Activated CD4-positive, alpha-beta T cell treated with anti-CD3 and anti-CD28 coated beads for 36 hours (primary cell): ENCODE data around the gene TCF25. TPM values are rescaled to one million over a fixed set of nuclear protein-coding genes. Genes with fewer than 3 reads are reported as not detected.
A peak's percentile ranks its signal among the peaks of the same experiment; 100 is the strongest.
"Not testable (repeated sequence)": the region's sequence is repeated elsewhere in the genome, so short reads cannot be mapped to it uniquely, and the experiment has no call there.

Source experiments
- ATAC-seq: fragments of 200-7000 bp; cut with Tn5 transposase; one replicate; pipeline ENCODE4 v1.10.0; 2021; ENCODE audit warnings: mild to moderate bottlenecking, moderate library complexity
- CTCF ChIA-PET: fragments of 350-600 bp; sonication (Branson Sonifier 250); formaldehyde crosslinking; loops from one replicate; lab custom pipeline; 2021; ENCODE audit warnings: antibody characterized with exemption; lab: Charles Lee
- POLR2A ChIA-PET: fragments of 350-600 bp; sonication (Branson Sonifier 250); formaldehyde crosslinking; loops from one replicate; lab custom pipeline; 2021; ENCODE audit warnings: antibody characterized with exemption, inconsistent platforms; lab: Charles Lee
- DNase-seq: peaks from one replicate; pipeline ENCODE4 v3.0.0-alpha.2; 2020
- H3K27ac Mint-ChIP-seq: one replicate; pipeline ENCODE4 v1.8.0; 2021; ENCODE audit warnings: mixed read lengths
- H3K27me3 Mint-ChIP-seq: one replicate; pipeline ENCODE4 v1.8.0; 2021; ENCODE audit warnings: mixed read lengths
- H3K36me3 Mint-ChIP-seq: one replicate; pipeline ENCODE4 v1.8.0; 2021; ENCODE audit warnings: low read depth, mixed read lengths
- H3K4me1 Mint-ChIP-seq: one replicate; pipeline ENCODE4 v1.8.0; 2021; ENCODE audit warnings: mixed read lengths
- H3K4me3 Mint-ChIP-seq: one replicate; pipeline ENCODE4 v1.8.0; 2021; ENCODE audit warnings: mild to moderate bottlenecking, moderate library complexity, mixed read lengths
- H3K9me3 Mint-ChIP-seq: one replicate; pipeline ENCODE4 v1.8.0; 2021; ENCODE audit warnings: low read depth, mixed read lengths
- intact Hi-C, 2 experiments: fragments of 100-400 bp; cut with DNase I in 1 of 2; cut with micrococcal nuclease in 1 of 2; formaldehyde crosslinking; loops; one replicate each; pipeline versions ENCODE4 v1.14.2 to v1.15.1; 2022 to 2024; cut with DNase I, micrococcal nuclease
- total RNA-seq, 2 experiments: library from RNA; stranded (reverse); gene quantifications; one replicate each; pipeline ENCODE4 v1.2.3, GENCODE V29; 2021

TCF25 gene
- total RNA-seq, 2 experiments from 2014 or later, result 122 to 133 TPM

- POLR2A ChIA-PET, result interaction anchor here (0.6 kb wide), 1 partner anchor 90 kb away, joined by 3 read pairs; no protein-coding TSS in a partner anchor
- no peak overlapping the region for H3K27ac Mint-ChIP-seq
- H3K4me1 Mint-ChIP-seq, result peaks cover 39% of the 10 kb centered on the region
- no peak for ATAC-seq
- H3K36me3 Mint-ChIP-seq, result no peaks in the 10 kb centered on the region
- H3K4me3 Mint-ChIP-seq, result no peak overlapping the region
- intact Hi-C loops, result loop anchor here (2.0 to 10.0 kb wide), 4 partner anchors 49 to 1469 kb away; partner anchors contain the start of genes PRDM7 (in 1 of the 2), SPIRE2 (in 1 of the 2) and ZFPM1 (in 1 of the 2)
- H3K9me3 Mint-ChIP-seq, result no peaks in the 10 kb centered on the region
- CTCF ChIA-PET, result interaction anchor here (0.6 to 1.2 kb wide), 4 partner anchors 17 to 147 kb away, joined by 3 to 4 read pairs (median 3); no protein-coding TSS in a partner anchor
- peaks cover 36% of the 10 kb centered on the region for H3K27me3 Mint-ChIP-seq
- no peak for DNase-seq
Observed at GRCh38 chr16:89923640-89924296, 50.4 kb downstream of the TCF25 start.

- intact Hi-C loops, result loop anchor here (2.0 to 10.0 kb wide), 3 partner anchors 100 to 1470 kb away; partner anchors contain the start of genes PRDM7 (in 1 of the 2), SPIRE2 (in 1 of the 2) and ZFPM1 (in 1 of the 2)
- ATAC-seq, result no peak
Observed at GRCh38 chr16:89924297-89924924, 51.0 kb downstream of the TCF25 start.

GRCh38 chr16:89924925-89925307 is 51.5 kb downstream of the TCF25 start:
- CTCF ChIA-PET, result interaction anchor here (1.0 kb wide), 1 partner anchor 50 kb away, joined by 3 read pairs; no protein-coding TSS in a partner anchor
- Mint-ChIP-seq H3K4me1 (peaks cover 30% of the 10 kb centered on the region), H3K27ac (no peak overlapping the region), H3K4me3 (no peak overlapping the region), H3K36me3 (no peaks in the 10 kb centered on the region), H3K27me3 (peaks cover 28% of the 10 kb centered on the region), H3K9me3 (no peaks in the 10 kb centered on the region)
- POLR2A ChIA-PET, result no interaction called here
- ATAC-seq (no peak), DNase-seq (no peak)
- intact Hi-C loops, result loop anchor here (2.0 to 10.0 kb wide), 3 partner anchors 100 to 1470 kb away; partner anchors contain the start of genes PRDM7 (in 1 of the 2), SPIRE2 (in 1 of the 2) and ZFPM1 (in 1 of the 2)

More at GRCh38 chr16:89924297-89924924, 51.0 kb downstream of the TCF25 start:
- CTCF ChIA-PET, result interaction anchor here (0.6 to 1.0 kb wide), 2 partner anchors 50 to 148 kb away, joined by 3 to 4 read pairs; no protein-coding TSS in a partner anchor
- Mint-ChIP-seq H3K4me3 (no peak overlapping the region), H3K9me3 (no peaks in the 10 kb centered on the region), H3K27ac (no peak overlapping the region), H3K27me3 (peaks cover 32% of the 10 kb centered on the region), H3K36me3 (no peaks in the 10 kb centered on the region), H3K4me1 (peaks cover 36% of the 10 kb centered on the region)
- POLR2A ChIA-PET, result interaction anchor here (0.6 kb wide), 1 partner anchor 90 kb away, joined by 3 read pairs; no protein-coding TSS in a partner anchor
- peak; percentile 68 for DNase-seq

GRCh38 chr16:89925596-89926079 is 52.2 kb downstream of the TCF25 start:
- Mint-ChIP-seq H3K36me3 (no peaks in the 10 kb centered on the region), H3K27ac (no peak overlapping the region), H3K4me1 (peaks cover 24% of the 10 kb centered on the region), H3K9me3 (no peaks in the 10 kb centered on the region), H3K4me3 (no peak overlapping the region), H3K27me3 (peaks cover 26% of the 10 kb centered on the region)
- DNase-seq, result no peak
- intact Hi-C loops, result loop anchor here (1.0 to 10.0 kb wide), 6 partner anchors 23 to 1471 kb away; partner anchors contain the start of genes SPIRE2 (in 2 of the 2), DEF8 (in 1 of the 2), PRDM7 (in 1 of the 2) and ZFPM1 (in 1 of the 2)
- no peak for ATAC-seq
- POLR2A ChIA-PET, result no interaction called here
- CTCF ChIA-PET, result no interaction called here

GRCh38 chr16:89931305-89931896 is 58.0 kb downstream of the TCF25 start:
- ChIA-PET POLR2A (interaction anchor here (0.6 kb wide), 1 partner anchor 68 kb away, joined by 3 read pairs; no protein-coding TSS in a partner anchor), CTCF (interaction anchor here (0.7 to 1.3 kb wide), 2 partner anchors 11 to 183 kb away, joined by 3 read pairs; no protein-coding TSS in a partner anchor)
- ATAC-seq (no peak), DNase-seq (no peak)
- Mint-ChIP-seq H3K9me3 (no peaks in the 10 kb centered on the region), H3K27ac (no peak overlapping the region), H3K4me3 (no peak overlapping the region), H3K27me3 (peaks cover 7% of the 10 kb centered on the region), H3K36me3 (no peaks in the 10 kb centered on the region), H3K4me1 (no peaks in the 10 kb centered on the region)
- intact Hi-C loops, result no loop called here

GRCh38 chr16:89931964-89932363 is 58.6 kb downstream of the TCF25 start:
- DNase-seq (no peak), ATAC-seq (no peak)
- Mint-ChIP-seq H3K36me3 (no peaks in the 10 kb centered on the region), H3K4me1 (no peaks in the 10 kb centered on the region), H3K27me3 (peaks cover 7% of the 10 kb centered on the region), H3K9me3 (no peaks in the 10 kb centered on the region), H3K4me3 (no peak overlapping the region), H3K27ac (no peak overlapping the region)
- intact Hi-C loops, result no loop called here
- ChIA-PET POLR2A (interaction anchor here (0.6 kb wide), 1 partner anchor 68 kb away, joined by 3 read pairs; no protein-coding TSS in a partner anchor), CTCF (interaction anchor here (0.7 to 1.3 kb wide), 3 partner anchors 11 to 184 kb away, joined by 3 read pairs; no protein-coding TSS in a partner anchor)

GRCh38 chr16:89934019-89934418 is 60.6 kb downstream of the TCF25 start:
- H3K9me3 Mint-ChIP-seq, DNase-seq, H3K4me1 Mint-ChIP-seq, H3K27me3 Mint-ChIP-seq, ATAC-seq, POLR2A ChIA-PET, CTCF ChIA-PET, H3K4me3 Mint-ChIP-seq, H3K27ac Mint-ChIP-seq, intact Hi-C loops, H3K36me3 Mint-ChIP-seq: not testable (repeated sequence)

GRCh38 chr16:89934611-89935553 is 61.5 kb downstream of the TCF25 start:
- no peaks in the 10 kb centered on the region for H3K36me3 Mint-ChIP-seq
- H3K9me3 Mint-ChIP-seq, result no peaks in the 10 kb centered on the region
- no peak overlapping the region for H3K4me3 Mint-ChIP-seq
- no peak for ATAC-seq
- ChIA-PET POLR2A (no interaction called here), CTCF (no interaction called here)
- DNase-seq, result no peak
- H3K27ac Mint-ChIP-seq, result no peak overlapping the region
- intact Hi-C loops, result no loop called here
- peaks cover 2% of the 10 kb centered on the region for H3K27me3 Mint-ChIP-seq
- H3K4me1 Mint-ChIP-seq, result no peaks in the 10 kb centered on the region

- H3K4me3 Mint-ChIP-seq, DNase-seq, H3K27ac Mint-ChIP-seq, CTCF ChIA-PET, H3K4me1 Mint-ChIP-seq, H3K9me3 Mint-ChIP-seq, H3K36me3 Mint-ChIP-seq, intact Hi-C loops, POLR2A ChIA-PET, H3K27me3 Mint-ChIP-seq, ATAC-seq: not testable (repeated sequence)
Observed at GRCh38 chr16:89935620-89936019, 62.2 kb downstream of the TCF25 start.

- no peaks in the 10 kb centered on the region for H3K36me3 Mint-ChIP-seq
- POLR2A ChIA-PET, result no interaction called here
Observed at GRCh38 chr16:89936034-89936433, 62.6 kb downstream of the TCF25 start.

More at GRCh38 chr16:89936034-89936433, 62.6 kb downstream of the TCF25 start:
- intact Hi-C loops, result no loop called here
- no peaks in the 10 kb centered on the region for H3K4me1 Mint-ChIP-seq
- DNase-seq (no peak), ATAC-seq (no peak)
- H3K27ac Mint-ChIP-seq, result no peak overlapping the region
- H3K4me3 Mint-ChIP-seq, result no peak overlapping the region
- CTCF ChIA-PET, result no interaction called here
- no peaks in the 10 kb centered on the region for H3K27me3 Mint-ChIP-seq
- no peaks in the 10 kb centered on the region for H3K9me3 Mint-ChIP-seq
